Activated T-helper 1 cell treated with anti-CD3 and anti-CD28 coated beads, Interleukin-12 subunit alpha, Interleukin-12 subunit beta, Interleukin-2, Interleukin-4 antibody, amounts not matched to agents 30 ng/mL and 10 ng/mL and 1 ng/mL, durations not matched to agents 14 hours and 24 hours and 36 hours (primary cell): ENCODE measurements around the gene SLC26A1. TPM values are rescaled to one million over a fixed set of nuclear protein-coding genes. Genes with fewer than 3 reads are reported as not detected.

Source experiments
- DNase-seq: peaks from one replicate; pipeline ENCODE4 v3.0.0; 2021; ENCODE audit warnings: low spot score
- H3K27ac Mint-ChIP-seq: one replicate; pipeline ENCODE4 v1.8.0; 2021; ENCODE audit warnings: mild to moderate bottlenecking, mixed read lengths
- H3K27me3 Mint-ChIP-seq: one replicate; pipeline ENCODE4 v1.8.0; 2022; ENCODE audit warnings: mild to moderate bottlenecking, moderate library complexity, mixed read lengths; ENCODE audit not compliant: insufficient read depth
- H3K36me3 Mint-ChIP-seq: one replicate; pipeline ENCODE4 v1.8.0; 2021; ENCODE audit warnings: low read depth, mixed read lengths
- H3K4me1 Mint-ChIP-seq: one replicate; pipeline ENCODE4 v1.8.0; 2021; ENCODE audit warnings: low read depth, mixed read lengths
- H3K4me3 Mint-ChIP-seq: one replicate; pipeline ENCODE4 v1.8.0; 2021; ENCODE audit warnings: mild to moderate bottlenecking, moderate library complexity, mixed read lengths
- H3K9me3 Mint-ChIP-seq: one replicate; pipeline ENCODE4 v1.8.0; 2021; ENCODE audit warnings: mixed read lengths
- intact Hi-C: fragments of 100-400 bp; cut with micrococcal nuclease; formaldehyde crosslinking; loops from one replicate; pipeline ENCODE4 v1.15.1; 2024
- total RNA-seq: library from RNA; stranded (reverse); gene quantifications from 2 replicates; pipeline ENCODE4 v1.2.3, GENCODE V29; 2022

SLC26A1 gene
- total RNA-seq, 1 donor from 2014 or later = 0.49 TPM

GRCh38 chr4:972651-973424 lies 20.4 kb downstream of the SLC26A1 start:
- peak; percentile 46 for DNase-seq
- no peaks in the 10 kb centered on the region for H3K4me1 Mint-ChIP-seq
- no peaks in the 10 kb centered on the region for H3K9me3 Mint-ChIP-seq
- H3K4me3 Mint-ChIP-seq = peak overlapping the region; percentile 51
- intact Hi-C loops = loop anchor here (1.0 to 5.0 kb wide), 7 partner anchors 12 to 374 kb away; partner anchors contain the start of genes GAK, PCGF3, TMEM175 and UVSSA
- no peaks in the 10 kb centered on the region for H3K36me3 Mint-ChIP-seq
- H3K27ac Mint-ChIP-seq = no peak overlapping the region
- no peaks in the 10 kb centered on the region for H3K27me3 Mint-ChIP-seq

GRCh38 chr4:971666-972500 lies 21.3 kb downstream of the SLC26A1 start:
- peak overlapping the region; percentile 7 for H3K4me3 Mint-ChIP-seq
- no peak overlapping the region for H3K27ac Mint-ChIP-seq
- H3K4me1 Mint-ChIP-seq = no peaks in the 10 kb centered on the region
- H3K27me3 Mint-ChIP-seq = no peaks in the 10 kb centered on the region
- no peaks in the 10 kb centered on the region for H3K36me3 Mint-ChIP-seq
- intact Hi-C loops = loop anchor here (5.0 kb wide), 1 partner anchor 375 kb away; the partner anchor contains the start of gene UVSSA
- H3K9me3 Mint-ChIP-seq = no peaks in the 10 kb centered on the region
- no peak for DNase-seq

DNA sequence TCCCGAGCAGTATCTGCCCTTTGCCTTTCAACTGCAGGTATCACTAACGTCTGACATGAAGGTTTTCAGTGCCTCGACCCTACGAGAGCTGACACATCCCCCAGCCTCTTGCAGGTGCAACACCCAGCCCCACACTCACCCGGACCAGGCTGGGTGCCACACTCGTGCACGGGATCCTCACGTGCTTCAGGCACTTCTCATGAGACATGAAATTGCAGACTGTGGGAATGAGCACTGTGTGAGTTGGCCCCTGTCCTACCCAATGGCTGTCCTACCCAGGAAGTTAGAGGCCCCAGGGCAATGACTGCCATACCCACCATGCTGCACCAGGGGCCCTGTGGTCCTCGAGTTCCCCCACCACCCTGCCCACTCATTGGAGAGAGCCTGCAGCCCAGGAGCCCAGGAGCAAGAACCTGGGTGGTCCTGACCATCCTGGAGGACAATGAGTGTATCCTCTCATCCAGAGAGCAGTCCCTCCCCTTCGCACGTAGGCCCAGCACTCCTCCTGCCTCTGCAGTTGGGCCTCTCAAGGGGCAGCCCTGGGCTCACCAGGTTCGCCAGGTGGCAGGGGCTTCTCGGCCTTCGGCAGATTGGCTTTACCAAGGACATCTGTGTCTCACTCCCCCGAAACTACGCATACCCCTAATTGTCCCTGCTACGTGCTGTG lies 22.2 kb downstream of the SLC26A1 start:
- H3K4me3 Mint-ChIP-seq = no peak overlapping the region
- intact Hi-C loops = loop anchor here (5.0 kb wide), 1 partner anchor 376 kb away; the partner anchor contains the start of gene UVSSA
- no peaks in the 10 kb centered on the region for H3K9me3 Mint-ChIP-seq
- no peaks in the 10 kb centered on the region for H3K36me3 Mint-ChIP-seq
- H3K4me1 Mint-ChIP-seq = no peaks in the 10 kb centered on the region
- H3K27me3 Mint-ChIP-seq = no peaks in the 10 kb centered on the region
- H3K27ac Mint-ChIP-seq = no peak overlapping the region
- no peak for DNase-seq

GRCh38 chr4:970046-970745 lies 23.0 kb downstream of the SLC26A1 start:
- Mint-ChIP-seq H3K36me3 (no peaks in the 10 kb centered on the region), H3K27me3 (no peaks in the 10 kb centered on the region), H3K27ac (no peak overlapping the region), H3K4me1 (no peaks in the 10 kb centered on the region), H3K4me3 (peak overlapping the region; percentile 33), H3K9me3 (no peaks in the 10 kb centered on the region)
- intact Hi-C loops = loop anchor here (5.0 kb wide), 1 partner anchor 377 kb away; the partner anchor contains the start of gene UVSSA
- DNase-seq = no peak

DNA sequence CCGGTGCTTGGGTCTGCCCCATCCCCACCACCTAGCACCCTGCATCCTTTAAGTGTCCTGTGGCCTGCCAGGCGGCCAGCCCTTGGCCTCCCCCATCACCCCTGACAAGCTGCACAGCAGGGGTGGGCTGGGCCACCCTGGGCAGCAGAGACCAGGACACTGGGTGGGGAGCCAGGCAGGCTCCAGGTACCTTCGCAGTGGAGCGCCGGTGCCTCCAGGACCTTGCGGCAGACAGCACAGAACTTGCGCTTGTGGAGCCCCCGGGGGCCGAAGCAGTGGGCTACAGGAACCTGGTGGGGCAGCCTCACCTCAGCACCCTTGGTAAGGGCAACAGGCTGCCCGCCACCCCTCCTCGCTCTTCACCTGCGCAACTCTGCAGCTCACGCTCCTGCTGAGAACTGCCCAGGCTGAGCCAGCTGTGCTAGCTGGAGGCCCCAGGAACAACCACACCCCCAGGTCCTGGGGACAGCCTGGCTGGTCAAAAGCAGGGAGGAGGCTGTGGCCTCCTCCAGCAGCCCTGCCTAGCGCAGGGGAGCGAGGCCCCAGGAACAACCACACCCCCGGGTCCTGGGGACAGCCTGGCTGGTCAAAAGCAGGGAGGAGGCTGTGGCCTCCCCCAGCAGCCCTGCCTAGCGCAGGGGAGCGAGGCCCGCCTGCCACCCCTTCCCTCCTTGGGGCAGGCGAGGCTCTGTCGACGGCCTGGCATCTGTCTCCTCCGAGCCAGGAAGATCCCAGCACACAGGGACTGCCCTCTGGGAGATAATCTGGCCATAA lies 24.4 kb downstream of the SLC26A1 start:
- intact Hi-C loops = no loop called here

GRCh38 chr4:968221-968620 lies 25.0 kb downstream of the SLC26A1 start:
- H3K27ac Mint-ChIP-seq = no peak overlapping the region
- H3K36me3 Mint-ChIP-seq = no peaks in the 10 kb centered on the region
- no peak overlapping the region for H3K4me3 Mint-ChIP-seq
- H3K27me3 Mint-ChIP-seq = no peaks in the 10 kb centered on the region
- DNase-seq = no peak
- H3K4me1 Mint-ChIP-seq = no peaks in the 10 kb centered on the region
- intact Hi-C loops = no loop called here
- H3K9me3 Mint-ChIP-seq = no peaks in the 10 kb centered on the region

More for the DNA sequence above, 24.4 kb downstream of the SLC26A1 start:
- Mint-ChIP-seq H3K4me3 (no peak overlapping the region), H3K36me3 (no peaks in the 10 kb centered on the region), H3K27ac (no peak overlapping the region), H3K27me3 (no peaks in the 10 kb centered on the region), H3K4me1 (no peaks in the 10 kb centered on the region), H3K9me3 (no peaks in the 10 kb centered on the region)
- no peak for DNase-seq

GRCh38 chr4:967113-968104 lies 25.8 kb downstream of the SLC26A1 start:
- no peaks in the 10 kb centered on the region for H3K27me3 Mint-ChIP-seq
- no peaks in the 10 kb centered on the region for H3K9me3 Mint-ChIP-seq
- intact Hi-C loops = no loop called here
- H3K4me3 Mint-ChIP-seq = no peak overlapping the region
- H3K27ac Mint-ChIP-seq = no peak overlapping the region
- H3K4me1 Mint-ChIP-seq = no peaks in the 10 kb centered on the region
- DNase-seq = no peak
- no peaks in the 10 kb centered on the region for H3K36me3 Mint-ChIP-seq

DNA sequence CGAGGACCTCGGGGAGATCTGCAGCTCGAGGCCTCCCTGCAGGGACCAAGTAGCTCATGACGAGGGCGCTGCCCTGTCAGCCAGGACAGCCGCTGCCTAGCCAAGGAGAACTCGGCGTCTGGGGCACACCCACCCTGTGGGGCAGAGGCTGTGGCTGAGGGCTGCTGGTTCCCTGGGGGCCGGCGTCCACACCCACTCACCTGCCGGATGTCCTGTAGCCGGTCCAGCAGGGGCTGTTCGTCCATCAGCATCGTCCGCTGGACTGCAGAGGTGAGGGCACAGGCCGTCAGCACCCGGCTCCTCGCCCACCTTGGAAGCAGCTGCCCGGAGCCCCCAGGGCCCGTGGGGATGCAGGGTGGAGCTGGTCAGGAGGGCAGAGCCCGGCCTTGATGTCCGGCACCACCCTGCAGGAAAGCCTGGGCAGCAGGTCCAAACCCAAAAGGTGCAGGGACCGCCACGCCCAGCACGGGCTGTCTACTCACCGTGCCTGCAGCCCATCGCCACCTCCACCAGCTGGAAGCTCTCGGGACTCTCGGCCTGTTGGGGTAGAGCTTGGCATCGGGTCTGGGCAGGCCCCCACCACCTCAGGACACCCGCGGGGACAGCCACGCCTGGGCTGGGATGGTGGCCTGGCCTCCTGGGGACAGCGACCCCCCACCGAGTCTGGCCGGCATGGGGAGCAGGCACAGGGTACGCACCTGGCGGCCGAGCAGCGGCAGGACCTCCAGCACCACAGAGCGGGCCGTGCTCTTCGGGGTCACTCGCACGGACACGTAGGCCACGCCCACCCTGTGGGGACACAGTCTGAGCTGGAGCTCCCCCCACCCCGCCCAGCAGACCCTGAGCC lies 26.7 kb downstream of the SLC26A1 start:
- H3K36me3 Mint-ChIP-seq = no peaks in the 10 kb centered on the region
- H3K4me3 Mint-ChIP-seq = no peak overlapping the region
- no peaks in the 10 kb centered on the region for H3K27me3 Mint-ChIP-seq
- no peak overlapping the region for H3K27ac Mint-ChIP-seq
- DNase-seq = no peak
- H3K9me3 Mint-ChIP-seq = no peaks in the 10 kb centered on the region
- H3K4me1 Mint-ChIP-seq = no peaks in the 10 kb centered on the region
- intact Hi-C loops = no loop called here

- Mint-ChIP-seq H3K9me3 (no peaks in the 10 kb centered on the region), H3K4me3 (no peak overlapping the region), H3K36me3 (no peaks in the 10 kb centered on the region), H3K4me1 (no peaks in the 10 kb centered on the region), H3K27ac (no peak overlapping the region), H3K27me3 (no peaks in the 10 kb centered on the region)
- intact Hi-C loops = no loop called here
- no peak for DNase-seq
Observed at GRCh38 chr4:965766-966134, 27.5 kb downstream of the SLC26A1 start.

DNA sequence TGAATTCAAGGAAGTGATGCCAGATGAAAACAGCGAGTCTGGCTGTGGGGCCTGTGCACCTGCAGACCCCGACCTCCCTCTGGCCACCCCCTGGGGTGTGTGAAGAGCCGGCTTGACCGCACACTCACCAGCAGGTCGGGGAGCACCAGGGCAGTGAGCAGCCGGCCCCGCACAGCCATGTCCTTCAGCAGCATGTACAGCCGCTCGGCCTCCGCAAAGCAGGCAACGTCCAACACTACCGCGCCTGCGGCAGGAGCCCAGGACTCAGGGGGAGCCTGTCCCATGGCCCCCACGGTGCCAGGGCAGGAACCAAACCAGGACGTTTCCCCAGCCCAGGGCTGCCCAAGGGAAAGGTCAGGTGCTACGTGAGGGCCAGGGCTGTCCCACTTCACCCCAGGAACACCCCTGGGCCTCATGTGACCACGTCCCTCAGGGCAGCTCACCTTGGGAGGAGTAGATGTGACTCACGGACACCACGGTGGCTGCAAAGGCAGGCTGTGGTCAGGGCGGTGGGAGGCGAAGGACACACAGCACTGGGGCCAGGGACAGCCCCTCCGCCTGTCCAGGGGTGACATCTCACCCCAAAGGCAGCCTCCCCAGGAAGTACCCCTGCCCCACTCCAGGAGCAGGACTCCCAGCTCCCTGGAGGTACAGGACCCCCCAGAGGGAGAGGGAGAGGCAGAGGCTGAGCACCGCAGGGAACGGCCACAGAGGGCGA lies 28.0 kb downstream of the SLC26A1 start:
- intact Hi-C loops = no loop called here
- Mint-ChIP-seq H3K9me3 (no peaks in the 10 kb centered on the region), H3K4me3 (no peak overlapping the region), H3K27me3 (no peaks in the 10 kb centered on the region), H3K27ac (no peak overlapping the region), H3K36me3 (no peaks in the 10 kb centered on the region), H3K4me1 (no peaks in the 10 kb centered on the region)
- DNase-seq = no peak
